Pons (tissue), 1 donor: ENCODE data around the gene CD79A.

Experiments
- DNase-seq: peaks from one replicate; pipeline ENCODE4 v3.0.0-alpha.2; 2016; ENCODE audit warnings: low spot score

CD79A gene

DNA sequence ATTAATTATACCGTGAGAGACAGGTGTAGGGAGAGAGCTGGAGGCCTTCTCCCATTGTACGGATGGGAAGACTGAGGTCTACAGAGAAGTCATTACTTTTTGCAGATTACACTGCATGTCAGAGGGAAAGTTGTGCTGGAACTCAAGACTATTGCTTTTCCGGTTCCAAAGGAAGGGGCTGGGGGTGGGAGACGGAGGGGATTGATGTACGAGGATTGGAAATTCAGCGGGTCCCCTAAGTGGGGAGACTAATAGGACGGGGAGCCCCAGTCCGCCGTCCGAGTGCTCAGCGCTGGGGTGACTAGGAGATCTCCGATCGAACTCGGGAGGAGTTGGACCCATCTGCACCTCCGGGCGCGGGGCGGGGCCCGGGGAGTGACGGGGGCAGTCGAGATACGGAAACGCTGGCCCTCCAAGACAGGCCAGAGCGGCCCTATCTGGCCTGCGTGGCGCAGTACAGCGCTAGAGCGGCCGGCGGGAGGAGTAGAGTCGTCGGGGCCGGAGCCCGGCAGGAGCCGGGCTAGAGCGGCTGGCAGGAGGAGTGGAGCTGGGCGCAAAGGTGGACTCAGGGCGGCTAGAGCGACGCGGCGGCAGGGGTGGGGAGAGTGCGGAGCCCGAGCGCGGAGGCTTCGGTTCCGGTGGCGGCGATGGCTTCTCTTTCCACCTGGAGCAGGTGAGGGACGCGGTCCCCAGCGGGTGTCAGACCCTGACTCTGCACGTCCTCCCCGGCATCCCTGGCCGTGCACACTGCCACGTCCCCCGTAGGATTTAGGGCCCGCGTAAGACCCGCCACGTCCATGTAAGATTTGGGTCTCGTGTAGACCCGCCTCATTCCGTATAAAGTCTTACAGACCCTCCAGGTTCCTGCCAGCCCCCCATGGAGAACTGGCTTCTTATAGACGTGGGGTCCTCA, 7.0 kb downstream of the CD79A start:
- DNase-seq = peak; percentile 95

DNA sequence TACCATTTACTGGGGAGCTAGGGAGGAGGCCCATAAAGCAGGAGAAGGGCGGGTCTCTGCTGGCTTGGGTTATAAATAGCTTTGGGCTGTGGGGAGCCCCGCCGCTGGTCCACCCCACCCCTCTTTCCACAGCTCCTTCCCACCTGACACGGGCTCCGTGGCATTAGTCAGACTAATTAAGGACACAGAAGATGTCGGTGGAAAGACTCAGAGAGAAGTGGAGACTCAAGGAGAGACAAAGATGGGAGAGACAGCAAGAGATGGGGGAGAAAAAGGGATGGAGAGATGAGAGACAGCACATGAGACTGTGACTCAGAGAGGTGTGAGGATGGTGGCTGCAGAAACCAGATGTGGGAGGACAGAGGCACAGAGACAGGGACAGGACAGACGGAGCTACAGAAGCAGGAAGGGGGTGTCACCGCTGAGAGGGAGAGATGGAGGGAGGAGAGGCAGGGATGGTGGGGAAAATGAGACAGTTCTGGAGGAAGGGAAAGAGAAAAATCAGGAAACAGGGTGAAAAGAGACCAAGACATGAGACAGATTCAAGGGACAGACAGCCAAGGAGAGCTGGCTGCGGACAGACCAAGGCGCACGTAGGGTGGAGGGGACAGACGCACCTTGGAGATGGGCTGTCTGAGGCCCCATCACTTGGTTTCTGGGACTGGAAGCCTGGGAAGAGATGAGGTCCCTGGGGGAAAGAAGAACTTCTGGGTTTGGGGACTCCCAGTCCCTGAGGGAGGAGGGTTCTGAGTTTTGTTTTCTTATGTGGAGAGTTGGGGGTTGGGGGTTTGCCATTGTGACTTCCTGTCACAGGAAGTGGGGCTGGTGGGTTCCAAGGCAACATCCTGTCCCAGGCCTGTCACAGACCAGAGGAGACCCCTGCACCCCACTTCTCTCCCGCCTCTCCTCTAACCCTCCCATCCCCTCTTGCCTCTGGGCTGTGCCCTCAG, 10.0 kb downstream of the CD79A start:
- no peak for DNase-seq

DNA sequence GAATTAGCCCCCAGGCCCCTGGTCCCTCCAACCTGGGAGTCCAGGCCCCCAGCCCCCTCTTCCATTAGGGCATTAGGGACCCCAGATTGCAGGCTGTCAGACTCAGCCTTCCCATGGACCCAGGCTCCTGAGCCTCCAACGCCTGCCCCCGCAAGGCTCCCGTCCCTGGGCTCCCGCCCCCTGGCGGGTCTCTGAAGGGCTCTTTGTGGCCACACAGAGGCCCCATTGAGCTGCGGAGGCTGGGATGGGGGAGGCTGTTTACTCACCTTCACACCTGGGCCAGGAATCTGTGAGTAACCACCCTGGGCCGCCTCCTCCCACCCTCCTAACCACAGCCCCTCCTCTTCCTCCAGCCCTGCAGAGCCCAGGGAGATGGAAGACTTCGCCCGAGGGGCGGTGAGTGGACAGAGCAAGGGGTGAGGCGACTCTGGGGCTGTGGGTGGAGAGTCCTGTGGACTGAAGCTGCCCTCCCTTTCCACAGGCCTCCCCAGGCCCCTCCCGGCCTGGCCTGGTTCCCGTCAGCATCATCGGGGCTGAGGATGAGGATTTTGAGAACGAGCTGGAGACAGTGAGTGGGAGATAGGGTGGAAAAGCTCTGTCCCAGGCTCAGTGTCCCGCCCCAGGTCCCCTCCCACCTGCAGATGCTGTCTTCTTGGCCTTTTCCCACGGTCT, 10.8 kb downstream of the CD79A start:
- DNase-seq = peak; percentile 84

DNA sequence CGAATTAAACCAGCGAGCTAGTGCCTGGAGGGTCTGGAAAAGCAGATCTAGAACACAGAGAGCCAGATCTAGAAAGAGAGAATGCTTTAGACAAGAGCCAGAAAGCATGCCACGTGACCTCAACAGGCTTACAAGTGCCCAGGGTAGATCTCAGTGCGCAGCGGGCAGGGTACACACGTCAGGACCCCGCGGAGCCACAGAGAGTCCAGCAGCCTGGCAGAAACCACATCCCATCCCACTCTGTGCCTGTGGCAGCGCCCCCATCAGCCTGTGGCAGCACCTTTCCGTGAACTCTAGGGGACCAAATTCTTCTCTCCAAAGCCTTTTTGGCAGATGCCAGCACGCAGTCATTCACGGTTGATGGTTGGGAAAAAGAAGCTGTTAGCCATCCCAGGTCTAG, 11.8 kb downstream of the CD79A start:
- DNase-seq = no peak

DNA sequence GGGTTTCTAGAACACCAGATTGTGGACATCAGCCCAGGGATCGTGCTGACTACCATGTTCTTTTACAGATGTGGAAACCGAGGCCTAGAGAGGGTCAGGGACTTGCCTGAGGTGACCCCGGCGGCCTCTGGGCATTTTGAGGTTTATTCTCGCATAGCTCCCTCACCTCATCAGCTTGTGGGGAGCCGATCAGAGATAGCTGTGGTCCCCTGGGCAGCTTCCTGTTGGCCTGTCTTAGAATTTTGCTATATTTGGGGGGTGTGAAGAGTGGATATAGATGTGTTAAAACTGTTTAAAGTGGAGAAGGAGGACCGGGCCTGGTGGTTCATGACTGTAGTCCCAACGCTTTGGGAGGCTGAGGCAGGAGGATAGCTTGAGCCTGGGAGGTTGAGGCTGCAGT, 12.8 kb downstream of the CD79A start:
- DNase-seq = no peak

DNA sequence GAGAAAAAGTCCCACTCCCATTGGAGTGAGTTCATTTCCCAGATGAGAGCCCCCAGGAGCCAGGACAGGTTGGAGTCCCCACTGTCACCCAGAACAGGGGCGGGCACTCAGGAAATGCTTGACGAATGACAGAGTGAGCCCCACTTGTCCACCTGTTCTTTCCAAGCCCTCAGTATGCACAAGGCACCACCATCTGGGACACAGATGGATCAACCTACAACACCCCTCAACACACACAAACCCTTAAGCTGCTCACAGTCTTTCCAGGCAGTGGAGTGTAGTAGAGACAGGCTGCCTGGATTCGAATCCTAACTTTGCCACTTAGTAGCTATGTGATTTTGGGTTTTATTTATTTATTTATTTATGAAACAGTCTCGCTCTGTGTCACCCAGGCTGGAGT, 13.9 kb downstream of the CD79A start:
- no peak for DNase-seq

DNA sequence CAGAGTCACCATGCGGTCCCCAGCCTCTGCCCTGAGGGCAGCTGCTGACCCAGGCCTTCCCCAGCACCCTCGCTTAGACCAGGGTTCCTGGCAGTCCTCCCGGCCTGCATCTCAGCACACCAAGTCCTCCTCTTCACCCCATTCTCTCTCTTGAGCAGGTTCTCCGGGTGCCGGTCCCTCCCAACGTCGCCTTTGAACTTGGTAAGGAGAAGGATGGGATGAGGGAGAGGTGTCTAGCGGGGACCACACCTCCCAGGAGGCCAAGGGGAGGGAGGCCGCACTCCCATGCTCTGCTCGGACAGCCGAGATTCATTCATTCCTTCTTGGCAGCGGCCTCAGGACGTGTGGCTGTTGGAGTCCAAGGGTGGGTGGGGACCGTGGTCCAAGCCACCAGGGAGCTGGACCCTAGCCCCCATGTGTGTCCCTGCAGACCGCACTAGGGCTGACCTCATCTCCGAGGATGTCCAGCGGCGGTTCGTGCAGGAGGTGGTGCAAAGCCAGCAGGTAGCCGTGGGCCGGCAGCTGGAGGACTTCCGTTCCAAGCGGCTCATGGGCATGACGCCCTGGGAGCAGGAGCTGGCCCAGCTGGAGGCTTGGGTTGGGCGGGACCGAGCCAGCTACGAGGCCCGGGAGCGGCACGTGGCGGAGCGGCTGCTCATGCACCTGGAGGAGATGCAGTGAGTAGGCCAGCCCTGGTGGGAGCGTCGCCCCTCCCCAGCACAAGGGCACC, 15.3 kb downstream of the CD79A start:
- DNase-seq = no peak

DNA sequence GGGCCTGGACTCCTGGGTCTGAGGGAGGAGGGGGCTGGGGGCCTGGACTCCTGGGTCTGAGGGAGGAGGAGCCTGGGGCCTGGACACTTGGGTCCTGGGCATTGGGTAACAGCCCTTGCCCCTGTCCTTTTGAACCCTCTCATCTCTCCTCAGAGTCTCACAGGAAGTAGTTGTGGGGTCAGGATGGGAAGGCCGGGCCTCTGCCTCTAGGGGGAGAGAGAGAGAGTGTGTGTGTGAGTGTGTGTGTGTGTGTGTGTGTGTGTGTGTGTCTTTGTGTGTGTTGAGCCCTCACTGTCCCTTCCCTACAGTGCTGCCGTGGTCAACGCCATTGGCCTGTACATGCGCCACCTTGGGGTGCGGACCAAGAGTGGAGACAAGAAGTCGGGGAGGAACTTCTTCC, 16.8 kb downstream of the CD79A start:
- DNase-seq = no peak

DNA sequence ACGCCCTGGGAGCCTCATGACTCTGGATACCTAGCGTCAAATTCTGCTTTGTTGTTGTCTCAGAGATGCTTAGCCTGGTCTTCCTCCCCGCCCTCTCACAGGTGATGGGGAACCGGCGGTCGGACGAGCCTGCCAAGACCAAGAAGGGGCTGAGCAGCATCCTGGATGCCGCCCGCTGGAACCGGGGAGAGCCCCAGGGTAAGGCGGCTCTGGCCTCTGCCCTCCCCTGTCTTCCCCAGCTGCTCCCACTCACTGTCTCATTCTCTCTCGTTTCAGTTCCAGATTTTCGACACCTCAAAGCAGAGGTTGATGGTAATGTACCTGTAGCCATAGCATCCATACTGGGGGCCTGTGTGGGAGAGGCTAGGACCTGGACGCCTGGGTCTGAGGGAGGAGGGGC, 17.3 kb downstream of the CD79A start:
- no peak for DNase-seq

DNA sequence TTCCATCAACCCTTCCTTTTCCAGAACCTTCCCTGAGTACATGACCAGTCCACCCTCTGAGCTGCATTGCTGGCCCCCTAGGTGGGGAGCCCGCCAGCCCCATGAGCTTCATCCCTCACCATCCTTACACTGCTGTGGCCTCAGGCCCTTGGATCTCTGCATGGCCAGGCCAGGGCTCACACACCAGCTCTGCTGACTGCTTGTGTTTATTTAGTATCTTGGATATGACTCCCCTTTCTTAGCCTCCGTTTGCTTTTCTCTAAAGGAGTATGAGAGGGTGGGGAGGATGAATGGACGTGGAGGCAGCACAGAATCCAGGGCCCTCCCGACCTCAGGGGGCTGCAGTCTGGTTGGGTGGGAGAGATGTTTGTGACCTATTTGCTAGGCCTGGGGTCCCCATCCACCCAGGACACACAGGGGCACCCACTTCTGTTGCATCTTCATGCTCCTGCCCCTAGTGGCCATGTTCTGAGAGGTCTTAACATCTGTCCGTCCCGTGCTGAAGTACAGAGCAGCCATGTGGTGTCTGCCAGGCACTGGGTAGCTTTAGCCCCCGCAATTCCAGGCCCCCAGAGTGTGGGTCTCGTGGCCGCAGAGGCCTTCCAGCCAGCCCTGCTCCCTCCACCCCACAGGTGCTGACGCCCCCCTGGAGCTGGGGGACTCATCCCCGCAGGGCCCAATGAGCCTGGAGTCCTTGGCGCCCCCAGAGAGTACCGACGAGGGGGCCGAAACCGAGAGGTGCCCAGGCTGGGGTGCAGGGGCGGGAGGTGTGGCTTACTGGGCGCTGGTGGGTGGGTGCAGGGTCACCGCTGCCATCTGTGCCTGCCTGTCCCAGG, 18.9 kb downstream of the CD79A start:
- no peak for DNase-seq

DNA sequence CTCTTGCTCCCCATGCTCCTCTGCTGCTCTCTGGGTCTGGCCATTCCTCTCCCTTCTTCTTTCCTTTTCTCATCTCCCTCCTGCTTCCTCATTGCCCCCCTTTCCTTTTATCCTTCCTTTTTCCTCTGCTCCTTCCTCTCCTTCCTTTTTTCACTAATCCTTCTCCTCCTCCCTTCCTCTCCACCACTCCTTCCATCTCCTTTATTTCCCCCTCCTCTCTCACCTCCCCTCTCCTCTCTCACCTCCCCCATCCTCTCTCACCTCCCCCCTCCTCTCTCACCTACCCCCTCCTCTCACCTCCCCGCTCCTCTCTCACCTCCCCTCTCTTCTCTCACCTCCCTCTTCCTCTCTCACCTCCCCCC, 19.5 kb downstream of the CD79A start:
- no peak for DNase-seq

DNA sequence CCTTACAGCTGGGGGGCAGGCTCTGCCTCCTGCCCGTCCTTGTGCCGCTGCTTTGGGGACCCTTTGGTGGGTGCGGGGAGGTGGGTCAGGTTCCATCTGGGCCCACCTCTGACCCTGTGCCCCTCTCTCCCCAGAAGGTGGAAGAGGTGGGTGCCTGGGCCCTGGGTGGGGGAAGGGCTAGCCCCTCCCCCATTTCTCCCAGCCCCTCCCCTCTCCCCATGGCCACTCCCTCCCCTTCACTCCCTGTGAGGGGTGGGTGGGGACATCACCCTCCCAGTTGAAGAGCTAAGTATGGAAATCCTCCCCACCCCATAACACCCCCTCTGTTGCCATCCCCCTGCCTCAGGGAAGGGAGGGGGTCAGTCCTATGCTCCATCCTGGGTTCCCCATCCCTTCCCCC, 20.1 kb downstream of the CD79A start:
- DNase-seq = no peak

DNA sequence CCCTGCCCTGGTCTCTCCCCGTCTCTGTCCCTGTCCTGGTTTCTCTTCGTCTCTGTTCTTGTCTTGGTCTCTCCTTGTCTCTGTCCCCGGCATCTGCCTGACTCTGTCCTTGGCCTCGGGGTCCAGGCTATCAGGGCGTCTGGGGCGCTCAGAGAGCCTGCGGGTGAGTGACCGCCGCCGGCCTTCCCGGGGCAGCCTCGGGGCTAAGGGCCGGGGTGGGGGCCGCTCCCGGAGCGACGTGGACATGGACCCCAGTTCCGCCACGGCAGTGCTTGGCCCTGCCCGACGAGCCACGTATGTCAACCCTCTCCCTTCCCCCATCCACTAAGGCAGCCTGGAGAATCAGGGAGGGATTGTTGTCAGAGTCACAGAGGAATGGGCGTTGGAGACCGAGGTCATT, 20.7 kb downstream of the CD79A start:
- no peak for DNase-seq

DNA sequence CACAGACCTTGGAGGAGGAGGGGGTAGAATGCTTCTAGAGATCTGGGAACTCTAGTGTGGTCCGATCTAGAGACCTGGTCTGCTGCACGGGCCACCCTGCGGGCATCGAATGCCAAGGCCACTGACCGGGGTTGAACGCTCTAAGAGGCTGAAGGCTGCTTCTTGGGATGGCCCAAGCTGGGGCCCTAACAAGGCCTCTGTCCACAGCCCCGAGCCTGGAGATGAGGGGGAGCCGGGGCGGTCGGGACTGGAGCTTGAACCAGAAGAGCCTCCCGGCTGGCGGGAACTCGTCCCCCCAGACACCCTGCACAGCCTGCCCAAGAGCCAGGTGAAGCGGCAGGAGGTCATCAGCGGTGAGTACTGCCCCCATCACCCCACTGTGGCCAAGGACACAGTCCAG, 21.2 kb downstream of the CD79A start:
- DNase-seq = no peak

DNA sequence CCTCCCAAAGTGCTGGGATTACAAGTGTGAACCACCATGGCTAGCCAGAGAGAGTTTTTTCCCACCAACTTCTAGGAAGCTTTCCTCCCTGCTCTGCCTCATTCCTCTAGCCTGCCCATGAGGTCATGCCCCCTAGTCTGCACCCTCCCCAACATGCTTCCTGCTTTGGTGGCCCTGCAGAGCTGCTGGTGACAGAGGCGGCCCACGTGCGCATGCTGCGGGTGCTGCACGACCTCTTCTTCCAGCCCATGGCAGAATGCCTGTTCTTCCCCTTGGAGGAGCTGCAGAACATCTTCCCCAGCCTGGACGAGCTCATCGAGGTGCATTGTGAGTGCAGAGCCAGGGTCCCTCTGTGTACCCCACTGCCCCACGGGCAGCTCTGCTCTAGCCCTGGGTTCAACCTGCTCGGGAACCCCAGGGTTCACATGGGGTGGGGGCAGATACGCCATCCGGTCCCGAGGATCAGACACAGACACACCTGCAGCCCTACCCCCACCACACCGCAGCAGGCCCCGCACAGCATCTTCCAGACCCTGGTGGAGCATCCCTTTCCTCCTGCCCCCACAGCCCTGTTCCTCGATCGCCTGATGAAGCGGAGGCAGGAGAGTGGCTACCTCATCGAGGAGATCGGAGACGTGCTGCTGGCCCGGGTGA, 24.8 kb downstream of the CD79A start:
- no peak for DNase-seq

DNA sequence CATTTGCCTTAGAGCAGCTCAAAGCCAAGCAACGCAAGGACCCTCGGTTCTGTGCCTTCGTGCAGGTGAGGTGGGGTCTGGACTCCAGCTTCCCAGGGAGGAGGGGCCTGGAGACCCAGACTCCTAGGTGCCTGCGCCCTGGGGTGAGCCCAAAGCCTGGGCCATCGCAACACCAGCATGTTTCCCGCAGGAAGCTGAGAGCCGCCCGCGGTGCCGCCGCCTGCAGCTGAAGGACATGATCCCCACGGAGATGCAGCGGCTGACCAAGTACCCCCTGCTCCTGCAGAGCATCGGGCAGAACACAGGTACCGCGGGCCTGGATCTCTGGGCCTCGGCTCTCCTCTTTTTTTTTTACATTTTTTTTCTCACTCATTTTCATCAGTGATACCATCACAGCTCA, 25.5 kb downstream of the CD79A start:
- no peak for DNase-seq

DNA sequence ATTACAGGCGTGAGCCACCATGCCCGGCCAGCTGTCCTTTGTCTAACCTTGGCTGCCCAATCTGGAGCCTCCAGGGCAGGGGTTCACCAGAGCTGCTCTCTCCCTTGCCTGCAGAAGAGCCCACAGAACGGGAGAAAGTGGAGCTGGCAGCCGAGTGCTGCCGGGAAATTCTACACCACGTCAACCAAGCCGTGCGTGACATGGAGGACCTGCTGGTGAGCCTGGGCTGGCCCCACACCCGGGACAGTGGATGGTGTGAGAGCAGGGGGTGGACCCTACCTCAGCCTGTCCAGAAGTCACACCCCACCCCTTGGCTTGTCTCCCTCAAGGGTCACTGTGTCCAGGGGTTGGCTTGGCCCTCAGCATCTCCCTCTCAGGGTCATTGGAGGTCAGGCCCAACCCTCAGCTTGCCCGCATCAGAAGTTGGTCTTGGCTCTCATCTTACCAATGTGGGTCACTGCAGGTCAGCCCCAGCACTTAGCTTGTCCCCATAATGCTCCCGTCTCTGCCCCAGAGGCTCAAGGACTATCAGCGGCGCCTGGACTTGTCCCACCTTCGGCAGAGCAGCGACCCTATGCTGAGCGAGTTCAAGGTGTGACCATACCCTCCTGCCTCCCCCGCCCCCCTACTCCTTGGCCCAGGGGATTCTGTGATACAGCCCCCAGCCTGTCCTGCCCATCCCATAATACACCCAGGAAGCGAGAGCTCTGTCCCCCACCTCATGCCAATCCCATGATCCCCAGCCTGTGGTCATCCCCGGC, 26.3 kb downstream of the CD79A start:
- no peak for DNase-seq

DNA sequence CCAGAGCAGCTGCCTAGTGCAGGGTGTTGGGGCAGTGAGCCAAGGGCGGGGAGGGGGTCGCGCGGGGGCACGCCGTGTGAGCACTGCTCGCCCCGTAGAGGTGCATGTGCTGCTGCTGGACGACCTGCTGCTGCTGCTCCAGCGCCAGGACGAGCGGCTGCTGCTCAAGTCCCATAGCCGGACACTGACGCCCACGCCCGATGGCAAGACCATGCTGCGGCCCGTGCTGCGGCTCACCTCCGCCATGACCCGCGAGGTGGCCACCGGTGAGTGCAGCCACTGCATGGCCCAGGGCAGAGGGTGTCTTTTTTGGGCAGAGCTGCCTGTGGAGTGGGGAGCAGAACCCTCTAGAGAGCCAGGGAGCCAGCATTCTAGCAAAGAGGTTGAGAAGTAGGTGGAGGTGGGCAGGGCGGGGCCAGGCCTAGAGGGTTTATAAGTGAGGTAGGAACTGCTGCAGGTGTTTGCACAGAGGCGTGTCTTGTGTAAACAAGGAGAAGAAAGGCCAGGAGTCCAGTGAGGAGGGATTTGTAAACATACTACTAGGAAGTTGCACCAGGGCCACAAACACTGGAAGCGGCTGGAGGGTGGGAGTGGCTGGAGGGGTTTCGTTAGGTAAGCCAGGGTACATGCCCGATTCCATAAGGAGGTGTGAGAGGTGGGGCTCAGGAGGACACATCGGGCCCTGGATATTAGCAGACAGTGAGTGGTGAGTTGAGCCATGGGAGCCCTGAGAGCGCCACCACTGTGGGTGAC, 27.2 kb downstream of the CD79A start:
- no peak for DNase-seq
